Activated T-cell treated with anti-CD3 and anti-CD28 coated beads, Interleukin-2, amount 50 U/mL, for 48 hours (primary cell): ENCODE measurements around the gene EMILIN1.
A peak's percentile ranks its signal among the peaks of the same experiment; 100 is the strongest.

Experiments
- DNase-seq, 2 experiments: peaks; one replicate each; pipeline ENCODE4 v3.0.0-alpha.2; 2020

Gene EMILIN1

GRCh38 chr2:27127883-27128667, 49.7 kb downstream of the EMILIN1 start:
- no peak for DNase-seq

GRCh38 chr2:27128668-27129571, 50.5 kb downstream of the EMILIN1 start:
- DNase-seq: no peak

GRCh38 chr2:27130396-27130795, 52.0 kb downstream of the EMILIN1 start:
- no peak for DNase-seq

- DNase-seq: no peak
Measured at GRCh38 chr2:27131429-27131828, 53.0 kb downstream of the EMILIN1 start.

- DNase-seq: peak; percentile 52 to 54
Measured at GRCh38 chr2:27133195-27133875, 54.9 kb downstream of the EMILIN1 start.

- DNase-seq: peak; percentile 99
Measured at GRCh38 chr2:27133905-27134780, 55.7 kb downstream of the EMILIN1 start, which contains the start of gene PREB. PREB (minus strand) TSS chr2:27134636; CDS start chr2:27134421, 215 bp downstream.

GRCh38 chr2:27134781-27135477, 56.5 kb downstream of the EMILIN1 start:
- DNase-seq: no peak

GRCh38 chr2:27135478-27135955, 57.1 kb downstream of the EMILIN1 start:
- no peak for DNase-seq
